IPS-18c (cell line): ENCODE results near the gene DPY19L3.
"Not testable (repeated sequence)": the region's sequence is repeated elsewhere in the genome, so short reads cannot be mapped to it uniquely, and the experiment has no call there.

Source experiments
- H3K4me3 ChIP-seq: 2 replicates; pipeline ENCODE4 v1.7.0; 2013; ENCODE audit warnings: low read depth, mild to moderate bottlenecking, low read length, moderate library complexity; ENCODE audit not compliant: insufficient read depth
- H3K9me3 ChIP-seq: one replicate; pipeline ENCODE4 v1.6.1; 2013; ENCODE audit warnings: mild to moderate bottlenecking, low read length, moderate library complexity; ENCODE audit not compliant: control insufficient read depth, insufficient read depth

Gene DPY19L3

GRCh38 chr19:32405431-32406160 is at the start of gene DPY19L3:
TSS of gene DPY19L3 (plus strand) at chr19:32405770. CDS start at chr19:32408254, 2,484 bp downstream.
- no peaks in the 10 kb centered on the region for H3K9me3 ChIP-seq
- H3K4me3 ChIP-seq: peak within 1 kb of the TSS; percentile 93

GRCh38 chr19:32357720-32358119 is 47.9 kb upstream of the DPY19L3 start:
- Histone ChIP-seq H3K9me3 (no peaks in the 10 kb centered on the region), H3K4me3 (no peak overlapping the region)

GRCh38 chr19:32358321-32358720 is 47.2 kb upstream of the DPY19L3 start:
- Histone ChIP-seq H3K9me3 (no peaks in the 10 kb centered on the region), H3K4me3 (no peak overlapping the region)

GRCh38 chr19:32359581-32359980 is 46.0 kb upstream of the DPY19L3 start:
- H3K4me3 ChIP-seq: no peak overlapping the region
- H3K9me3 ChIP-seq: no peaks in the 10 kb centered on the region

GRCh38 chr19:32361574-32362317 is 43.8 kb upstream of the DPY19L3 start:
- H3K4me3 ChIP-seq: no peak overlapping the region
- no peaks in the 10 kb centered on the region for H3K9me3 ChIP-seq

GRCh38 chr19:32362318-32362691 is 43.3 kb upstream of the DPY19L3 start:
- H3K9me3 ChIP-seq: no peaks in the 10 kb centered on the region
- no peak overlapping the region for H3K4me3 ChIP-seq

GRCh38 chr19:32363175-32363574 is 42.4 kb upstream of the DPY19L3 start:
- Histone ChIP-seq H3K9me3 (no peaks in the 10 kb centered on the region), H3K4me3 (no peak overlapping the region)

GRCh38 chr19:32363632-32364031 is 41.9 kb upstream of the DPY19L3 start:
- Histone ChIP-seq H3K9me3 (no peaks in the 10 kb centered on the region), H3K4me3 (no peak overlapping the region)

- H3K9me3 ChIP-seq: no peaks in the 10 kb centered on the region
- no peak overlapping the region for H3K4me3 ChIP-seq
Observed at GRCh38 chr19:32364040-32364439, 41.5 kb upstream of the DPY19L3 start.

- Histone ChIP-seq H3K4me3 (no peak overlapping the region), H3K9me3 (no peaks in the 10 kb centered on the region)
Observed at GRCh38 chr19:32367063-32367462, 38.5 kb upstream of the DPY19L3 start.

- Histone ChIP-seq H3K4me3 (no peak overlapping the region), H3K9me3 (no peaks in the 10 kb centered on the region)
Observed at GRCh38 chr19:32367948-32368536, 37.5 kb upstream of the DPY19L3 start.

- Histone ChIP-seq H3K4me3 (no peak overlapping the region), H3K9me3 (no peaks in the 10 kb centered on the region)
Observed at GRCh38 chr19:32368787-32369186, 36.8 kb upstream of the DPY19L3 start.

- Histone ChIP-seq H3K4me3 (no peak overlapping the region), H3K9me3 (no peaks in the 10 kb centered on the region)
Observed at GRCh38 chr19:32372726-32373517, 32.6 kb upstream of the DPY19L3 start.

GRCh38 chr19:32373585-32374295 is 31.8 kb upstream of the DPY19L3 start:
- H3K9me3 ChIP-seq: no peaks in the 10 kb centered on the region
- no peak overlapping the region for H3K4me3 ChIP-seq

- not testable (repeated sequence) for H3K9me3 ChIP-seq, H3K4me3 ChIP-seq
Observed at GRCh38 chr19:32374362-32374761, 31.2 kb upstream of the DPY19L3 start.

- H3K9me3 ChIP-seq, H3K4me3 ChIP-seq: not testable (repeated sequence)
Observed at GRCh38 chr19:32377088-32377487, 28.5 kb upstream of the DPY19L3 start.

- no peak overlapping the region for H3K4me3 ChIP-seq
- H3K9me3 ChIP-seq: no peaks in the 10 kb centered on the region
Observed at GRCh38 chr19:32380269-32380668, 25.3 kb upstream of the DPY19L3 start.
